GM12875 (cell line): Measurements from ENCODE around the gene CENPC.
A peak's percentile ranks its signal among the peaks of the same experiment; 100 is the strongest.

Source experiments
- H3K4me3 ChIP-seq: one replicate; pipeline ENCODE4 v1.5.1; 2011; ENCODE audit warnings: low read depth, low read length, control low read depth
- TF ChIP-seq, protein P1 (sequence below): IDR thresholded peaks from 2 replicates; pipeline ENCODE4 v1.5.1; 2011; ENCODE audit warnings: low read depth, mild to moderate bottlenecking, control low read depth, inconsistent platforms, low read length, moderate library complexity, borderline replicate concordance; ENCODE audit not compliant: insufficient read depth

Gene CENPC

GRCh38 chr4:67550857-67551256 is 5.6 kb upstream of the CENPC start:
- TF ChIP-seq, protein P1, sequence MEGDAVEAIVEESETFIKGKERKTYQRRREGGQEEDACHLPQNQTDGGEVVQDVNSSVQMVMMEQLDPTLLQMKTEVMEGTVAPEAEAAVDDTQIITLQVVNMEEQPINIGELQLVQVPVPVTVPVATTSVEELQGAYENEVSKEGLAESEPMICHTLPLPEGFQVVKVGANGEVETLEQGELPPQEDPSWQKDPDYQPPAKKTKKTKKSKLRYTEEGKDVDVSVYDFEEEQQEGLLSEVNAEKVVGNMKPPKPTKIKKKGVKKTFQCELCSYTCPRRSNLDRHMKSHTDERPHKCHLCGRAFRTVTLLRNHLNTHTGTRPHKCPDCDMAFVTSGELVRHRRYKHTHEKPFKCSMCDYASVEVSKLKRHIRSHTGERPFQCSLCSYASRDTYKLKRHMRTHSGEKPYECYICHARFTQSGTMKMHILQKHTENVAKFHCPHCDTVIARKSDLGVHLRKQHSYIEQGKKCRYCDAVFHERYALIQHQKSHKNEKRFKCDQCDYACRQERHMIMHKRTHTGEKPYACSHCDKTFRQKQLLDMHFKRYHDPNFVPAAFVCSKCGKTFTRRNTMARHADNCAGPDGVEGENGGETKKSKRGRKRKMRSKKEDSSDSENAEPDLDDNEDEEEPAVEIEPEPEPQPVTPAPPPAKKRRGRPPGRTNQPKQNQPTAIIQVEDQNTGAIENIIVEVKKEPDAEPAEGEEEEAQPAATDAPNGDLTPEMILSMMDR = no peak
- no peak overlapping the region for H3K4me3 ChIP-seq

DNA sequence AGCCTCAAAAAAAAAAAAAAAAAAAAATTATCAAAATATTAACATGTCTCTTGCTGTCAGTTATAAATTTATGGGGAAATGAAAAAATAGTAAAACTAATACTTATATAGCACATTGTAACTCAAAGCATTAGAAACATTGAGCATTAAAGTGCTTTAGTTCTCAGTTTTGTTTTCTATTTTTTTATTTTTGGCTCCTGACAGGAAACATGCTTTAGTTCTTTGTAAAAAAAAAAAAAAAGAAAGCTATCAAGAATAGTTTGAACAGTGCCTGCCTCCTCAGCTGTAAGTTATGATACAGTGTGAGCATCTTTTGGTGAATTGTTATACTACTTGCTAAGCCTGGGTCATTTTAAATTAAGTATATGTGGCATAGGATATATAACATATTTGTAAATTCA is 5.1 kb upstream of the CENPC start:
- peak overlapping the region; percentile 35 for H3K4me3 ChIP-seq
- TF ChIP-seq, protein P1 = no peak

- TF ChIP-seq, protein P1 = peak; percentile 16; the same call in 1 of the 2 replicates
- H3K4me3 ChIP-seq = no peak overlapping the region
Measured at GRCh38 chr4:67549123-67549522, 3.8 kb upstream of the CENPC start.

- H3K4me3 ChIP-seq = no peak overlapping the region
- TF ChIP-seq, protein P1 = no peak
Measured at GRCh38 chr4:67546971-67547370, 1.7 kb upstream of the CENPC start.

DNA sequence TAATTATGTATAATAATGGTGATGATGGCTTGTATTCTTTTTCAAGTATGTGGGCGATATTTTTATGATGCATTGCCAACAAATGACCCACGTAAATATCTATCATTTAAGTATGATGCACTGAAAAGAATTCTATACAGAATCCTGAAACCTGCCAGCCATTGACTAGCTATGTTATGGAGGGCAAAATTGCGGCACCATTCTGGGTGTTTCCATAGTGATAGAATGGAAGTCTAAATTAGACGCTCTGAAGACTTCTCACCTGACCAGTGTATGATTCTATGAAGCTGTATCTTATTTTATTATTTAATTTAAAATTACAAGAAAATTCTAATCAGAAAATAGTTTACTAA is 677 bp upstream of the CENPC start:
- TF ChIP-seq, protein P1 = no peak
- H3K4me3 ChIP-seq = peak overlapping the region; percentile 38

- TF ChIP-seq, protein P1 = no peak
- no peak overlapping the region for H3K4me3 ChIP-seq
Measured at GRCh38 chr4:67542076-67542475, 3.2 kb downstream of the CENPC start.

DNA sequence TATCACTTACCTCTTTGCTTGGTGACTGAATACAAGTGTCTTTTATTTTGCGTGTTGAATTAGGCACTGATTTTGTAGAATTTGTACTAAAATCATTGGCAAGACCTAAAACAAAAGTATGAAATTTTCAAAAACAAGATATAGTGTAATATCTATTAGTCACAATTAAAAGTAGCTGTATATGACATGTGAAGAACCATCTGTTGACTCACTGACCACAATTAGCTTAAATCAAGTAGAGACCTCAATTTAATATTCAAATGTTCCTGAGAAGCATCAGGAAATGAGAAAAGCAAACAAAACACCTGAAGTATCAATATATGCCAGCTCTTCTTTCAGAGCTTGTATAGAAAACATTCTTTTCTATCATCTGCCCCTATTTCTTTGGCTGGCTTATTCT is 5.5 kb downstream of the CENPC start:
- TF ChIP-seq, protein P1 = no peak
- H3K4me3 ChIP-seq = no peak overlapping the region
